K562 (cell line): ENCODE measurements around the gene ANKRD6. TPM values are rescaled to one million over a fixed set of nuclear protein-coding genes. Genes with fewer than 3 reads are reported as not detected.

Experiments used
- ATAC-seq: fragments of 200-7000 bp; cut with Tn5 transposase; 3 replicates; pipeline ENCODE4 v1.9.1; 2020; ENCODE audit warnings: moderate library complexity
- BruUV-seq: library from RNA; stranded (reverse); fragments of 400-500 nt; replicated peaks from 2 replicates; lab custom pipeline; 2021; lab: Mats Ljungman, UMichigan
- CTCF ChIA-PET: fragments of 300-600 bp; formaldehyde crosslinking; extraction: SDS; loops from one replicate; lab custom pipeline; 2021; ENCODE audit warnings: low intra/inter-chr PET ratio; lab: Yijun Ruan, JAX
- POLR2A ChIA-PET: fragments of 300-600, 350-650 bp; sonication (Branson Sonifier 250); formaldehyde crosslinking; extraction: SDS; loops from one replicate; lab custom pipeline; 2021; ENCODE audit warnings: antibody characterized with exemption, inconsistent platforms; lab: Yijun Ruan, JAX
- DNase-seq, 4 experiments: peaks; one replicate each; pipeline versions ENCODE4 v3.0.0 to v3.0.0-alpha.2; 2011 to 2018; ENCODE audit warnings: low spot score in 3 of 4, mixed read lengths in 3 of 4; ENCODE audit errors: extremely low read depth in 1 of 4
- FAIRE-seq: peaks from 2 replicates; lab custom pipeline; 2011; peaks lifted over from hg19 to GRCh38; lab: Jason Lieb, UNC
- H2AFZ ChIP-seq: 2 replicates; pipeline ENCODE4 v1.6.0; 2011; ENCODE audit warnings: low read depth, low read length, control low read depth, inconsistent platforms
- H3K27ac ChIP-seq: fragments of 200-600 bp; 3 replicates; pipeline ENCODE4 v1.8.0; 2011; ENCODE audit warnings: low read depth, mild to moderate bottlenecking, control low read depth, inconsistent platforms, low read length, moderate library complexity, mixed read lengths; ENCODE audit errors: extremely low read depth
- H3K27me3 ChIP-seq, 2 experiments: fragments of 300-600 bp in 1 of 2; 2 replicates in 1 of 2; 3 replicates in 1 of 2; pipeline versions ENCODE4 v1.6.0 to v1.8.0; 2011; ENCODE audit warnings: inconsistent platforms in 2 of 2, low read length in 2 of 2, mild to moderate bottlenecking in 1 of 2, mixed read lengths in 1 of 2, moderate library complexity in 1 of 2; ENCODE audit not compliant: control insufficient read depth in 2 of 2, insufficient read depth in 2 of 2
- H3K36me3 ChIP-seq: fragments of 300-600 bp; 3 replicates; pipeline ENCODE4 v1.8.0; 2011; ENCODE audit warnings: mild to moderate bottlenecking, low read length, inconsistent platforms; ENCODE audit not compliant: control insufficient read depth, insufficient read depth
- H3K4me1 ChIP-seq, 2 experiments: fragments of 200-600 bp in 1 of 2; replicated peaks in 1 of 2; 2 replicates in 1 of 2; 3 replicates in 1 of 2; pipeline versions ENCODE4 v1.5.1 to v1.8.0; 2011; ENCODE audit warnings: inconsistent platforms in 2 of 2, low read length in 2 of 2, mild to moderate bottlenecking in 1 of 2, mixed read lengths in 1 of 2, moderate library complexity in 1 of 2; ENCODE audit not compliant: control insufficient read depth in 2 of 2, insufficient read depth in 2 of 2
- H3K4me2 ChIP-seq: 2 replicates; pipeline ENCODE4 v1.6.1; 2011; ENCODE audit warnings: low read length, control low read depth, inconsistent platforms, mixed read lengths; ENCODE audit not compliant: insufficient read depth
- H3K4me3 ChIP-seq: fragments of 200-600 bp; sonication (generic), shearing (Covaris generic); 2 replicates; pipeline ENCODE4 v1.5.1; 2016; ENCODE audit warnings: control low read depth, inconsistent platforms
- H3K79me2 ChIP-seq: fragments of 200-600 bp; 3 replicates; pipeline ENCODE4 v1.8.0; 2011; ENCODE audit warnings: low read length, inconsistent platforms; ENCODE audit not compliant: control insufficient read depth, insufficient read depth
- H3K9ac ChIP-seq, 2 experiments: 2 replicates each; pipeline versions ENCODE4 v1.6.0 to v1.6.1; 2011; ENCODE audit warnings: low read depth in 2 of 2, low read length in 2 of 2, control low read depth in 1 of 2, inconsistent platforms in 1 of 2, mild to moderate bottlenecking in 1 of 2, mixed read lengths in 1 of 2; ENCODE audit not compliant: insufficient read depth in 1 of 2
- H3K9me1 ChIP-seq: one replicate; pipeline ENCODE4 v1.6.0; 2011; ENCODE audit warnings: inconsistent platforms, mild to moderate bottlenecking, low read length, moderate library complexity; ENCODE audit not compliant: control insufficient read depth, insufficient read depth
- H3K9me3 ChIP-seq: replicated peaks from 2 replicates; pipeline ENCODE4 v1.5.1; 2011; ENCODE audit warnings: low read depth, low read length, inconsistent platforms; ENCODE audit not compliant: control insufficient read depth, insufficient read depth
- H4K20me1 ChIP-seq: replicated peaks from 2 replicates; pipeline ENCODE4 v1.6.1; 2011; ENCODE audit warnings: low read length, inconsistent platforms, mixed read lengths; ENCODE audit not compliant: control insufficient read depth, insufficient read depth
- CREB1 ChIP-seq, 2 experiments: sonication (generic) in 1 of 2; formaldehyde crosslinking in 1 of 2; IDR thresholded peaks; 2 replicates each; pipeline versions ENCODE4 v1.6.1 to v1.8.0; 2012 to 2022; ENCODE audit warnings: inconsistent platforms in 1 of 2, mild to moderate bottlenecking in 1 of 2, missing genetic modification reagents in 1 of 2, moderate library complexity in 1 of 2
- KLF6 ChIP-seq: fragments of 250-450 bp; sonication (Bioruptor Pico); IDR thresholded peaks from 2 replicates; pipeline ENCODE4 v1.4.0; 2020; ENCODE audit warnings: mild to moderate bottlenecking, moderate library complexity, borderline replicate concordance
- MECOM ChIP-seq: fragments of 250-450 bp; sonication (Bioruptor Pico); IDR thresholded peaks from 2 replicates; pipeline ENCODE4 v1.8.0; 2022; ENCODE audit warnings: inconsistent platforms
- NR2C2 ChIP-seq, 2 experiments: fragments of 200-800 bp in 1 of 2; sonication (Bioruptor generic) in 1 of 2; sonication (generic) in 1 of 2; formaldehyde crosslinking in 1 of 2; IDR thresholded peaks; 2 replicates each; pipeline versions ENCODE4 v1.6.1 to v1.8.0; 2016 to 2022; ENCODE audit warnings: mild to moderate bottlenecking in 1 of 2, missing compliant biosample characterization in 1 of 2, missing genetic modification characterization in 1 of 2, missing genetic modification reagents in 1 of 2
- RBM22 ChIP-seq: fragments of 200-400 bp; formaldehyde crosslinking; IDR thresholded peaks from 2 replicates; pipeline ENCODE4 v1.6.1; 2018; ENCODE audit warnings: low read length, low read depth; ENCODE audit not compliant: poor library complexity, severe bottlenecking
- RHOXF2B ChIP-seq: fragments of 250-450 bp; sonication (Bioruptor Pico); conservative IDR thresholded peaks from 2 replicates; pipeline ENCODE4 v1.5.1; 2021
- SIX5 ChIP-seq, 2 experiments: IDR thresholded peaks; 2 replicates each; pipeline ENCODE4 v1.6.1; 2011; ENCODE audit warnings: low read length in 2 of 2, borderline replicate concordance in 1 of 2, low read depth in 1 of 2, mild to moderate bottlenecking in 1 of 2, moderate library complexity in 1 of 2; ENCODE audit not compliant: insufficient read depth in 1 of 2
- TAF1 ChIP-seq: IDR thresholded peaks from 2 replicates; pipeline ENCODE4 v1.6.1; 2011; ENCODE audit warnings: mild to moderate bottlenecking, low read length, moderate library complexity; ENCODE audit not compliant: insufficient read depth, control insufficient read depth, severe bottlenecking; ENCODE audit errors: extremely low read depth
- ZNF121 ChIP-seq: sonication (generic); formaldehyde crosslinking; conservative IDR thresholded peaks from 2 replicates; pipeline ENCODE4 v1.8.0; 2022; ENCODE audit warnings: missing genetic modification reagents
- ZNF224 ChIP-seq: sonication (generic); formaldehyde crosslinking; IDR thresholded peaks from 2 replicates; pipeline ENCODE4 v1.8.0; 2022; ENCODE audit warnings: mild to moderate bottlenecking, missing genetic modification reagents
- ZNF668 ChIP-seq: fragments of 250-450 bp; sonication (Bioruptor Pico); IDR thresholded peaks from 2 replicates; pipeline ENCODE4 v1.8.0; 2022; ENCODE audit warnings: mild to moderate bottlenecking, inconsistent platforms
- ZNF707 ChIP-seq: fragments of 250-450 bp; sonication (Bioruptor Pico); conservative IDR thresholded peaks from 2 replicates; pipeline ENCODE4 v1.8.0; 2022; ENCODE audit warnings: inconsistent platforms, mild to moderate bottlenecking, moderate library complexity
- WGBS: fragments of 100-300 bp; shearing (Covaris generic); methylation state at CpG from one replicate; pipeline ENCODE4 v1.1.6; 2016; ENCODE audit warnings: low coverage, mixed read lengths; ENCODE audit not compliant: insufficient coverage; ENCODE audit errors: missing lambda C conversion rate; 5-methylcytosine and 5-hydroxymethylcytosine counted together
- in situ Hi-C: fragments of 300-500 bp; cut with MboI; formaldehyde crosslinking; loops from 4 replicates; pipeline ENCODE4 v1.15.0; 2018; ENCODE audit warnings: inconsistent platforms, mixed read lengths
- intact Hi-C: fragments of 100-400 bp; cut with micrococcal nuclease; formaldehyde crosslinking; loops from 2 replicates; pipeline ENCODE4 v1.14.2; 2022
- polyA plus RNA-seq, 8 experiments: library from polyadenylated mRNA; depleted of rRNA in 4 of 8; stranded (reverse) in 5 of 8; unstranded in 3 of 8; fragments of >200 nt; fragmentation: Nextera tagmentation in 2 of 8; fragmentation: Illumina TruSeq in 1 of 8; extraction: Ambion mirVana in 2 of 8; extraction: Trizol in 1 of 8; gene quantifications; 2 replicates each; pipeline versions ENCODE4 v1.2.1 to v1.2.3, GENCODE V29; 2011 to 2014; ENCODE audit warnings: inconsistent platforms in 1 of 8, missing spikeins in 1 of 8
- total RNA-seq, 7 experiments: library from RNA; depleted of rRNA in 6 of 7; stranded (reverse); fragments of >200 nt in 6 of 7; fragmentation: Illumina TruSeq in 2 of 7; extraction: Trizol in 2 of 7; gene quantifications; 2 replicates each; pipeline versions ENCODE4 v1.2.1 to v1.2.3, GENCODE V29; 2011 to 2021; ENCODE audit warnings: low replicate concordance in 1 of 7
- TF ChIP-seq, protein P1 (sequence below): sonication (generic); formaldehyde crosslinking; IDR thresholded peaks from 2 replicates; pipeline ENCODE4 v1.9.0; 2022; ENCODE audit warnings: mild to moderate bottlenecking, missing genetic modification reagents
- TF ChIP-seq, protein P2 (sequence below): fragments of 450-650 bp; conservative IDR thresholded peaks from 2 replicates; pipeline ENCODE4 v1.6.1; 2016; ENCODE audit warnings: missing genetic modification characterization, low read depth, mild to moderate bottlenecking, control low read depth, missing compliant biosample characterization

ANKRD6 gene
- total and polyA plus RNA-seq, 9 of the 15 experiments (the other 6 are each of a cell fraction or from before 2014, with no cell fraction given) = 0.04 to 0.22 (median 0.08) TPM; not detected in 4

DNA sequence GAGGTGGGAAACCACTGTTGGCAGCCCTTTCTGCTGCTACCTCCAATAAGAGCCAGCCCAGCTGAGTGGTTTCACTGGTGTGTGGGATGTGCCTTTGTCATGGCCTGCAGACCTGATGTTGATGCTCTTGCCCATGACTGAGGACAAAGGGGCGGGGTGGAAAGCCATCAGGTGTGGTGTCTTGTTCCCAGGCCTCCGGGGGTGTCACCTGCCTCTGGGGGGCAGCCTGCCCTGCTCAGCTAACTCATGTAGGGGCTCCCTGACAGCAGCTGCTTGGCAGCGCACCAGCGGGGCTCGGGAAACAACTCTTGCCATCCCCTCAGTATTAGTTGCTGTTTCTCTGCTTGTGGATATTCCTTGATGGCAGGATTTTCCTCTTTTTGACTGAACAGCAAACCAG, 114.3 kb downstream of the ANKRD6 start:
- Histone ChIP-seq H3K9me3 (no peaks in the 10 kb centered on the region), H3K4me2 (no peak overlapping the region), H3K4me1 (no peaks in the 10 kb centered on the region), H2AFZ (no peak overlapping the region), H3K27ac (no peak overlapping the region), H4K20me1 (no peaks in the 10 kb centered on the region), H3K36me3 (no peaks in the 10 kb centered on the region), H3K9me1 (no peaks in the 10 kb centered on the region), H3K4me3 (no peak overlapping the region), H3K27me3 (peaks cover 24 to 31% of the 10 kb centered on the region in 2 experiments), H3K9ac (no peak overlapping the region), H3K79me2 (no peaks in the 10 kb centered on the region)
- DNase-seq (no peak), FAIRE-seq (no peak), ATAC-seq (no peak)
- intact Hi-C loops = no loop called here
- TF ChIP-seq TAF1 = no peak
- no peak for TF ChIP-seq ZNF707 (CRISPR knock-in tag)
- no peak for TF ChIP-seq NR2C2 (CRISPR knock-in tag; IDR thresholded peaks at IDR 0.05)
- no peak for TF ChIP-seq NR2C2 (tag; IDR thresholded peaks at IDR 0.05)
- TF ChIP-seq KLF6 (CRISPR knock-in tag) = no peak
- TF ChIP-seq, protein P1, sequence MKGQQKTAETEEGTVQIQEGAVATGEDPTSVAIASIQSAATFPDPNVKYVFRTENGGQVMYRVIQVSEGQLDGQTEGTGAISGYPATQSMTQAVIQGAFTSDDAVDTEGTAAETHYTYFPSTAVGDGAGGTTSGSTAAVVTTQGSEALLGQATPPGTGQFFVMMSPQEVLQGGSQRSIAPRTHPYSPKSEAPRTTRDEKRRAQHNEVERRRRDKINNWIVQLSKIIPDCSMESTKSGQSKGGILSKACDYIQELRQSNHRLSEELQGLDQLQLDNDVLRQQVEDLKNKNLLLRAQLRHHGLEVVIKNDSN (CRISPR knock-in tag) = no peak
- TF ChIP-seq RHOXF2B (CRISPR knock-in tag) = no peak
- TF ChIP-seq ZNF224 (CRISPR knock-in tag) = no peak
- no peak for TF ChIP-seq SIX5 (IDR thresholded peaks at IDR 0.05; ENCODE audit: borderline replicate concordance in 1 of 2, insufficient read depth in 1 of 2, low read depth in 1 of 2, low read length in 2 of 2)
- TF ChIP-seq ZNF121 (CRISPR knock-in tag) = no peak
- no peak for TF ChIP-seq MECOM
- TF ChIP-seq CREB1 (IDR thresholded peaks at IDR 0.05) = no peak
- no peak for TF ChIP-seq CREB1 (CRISPR knock-in tag; IDR thresholded peaks at IDR 0.05)
- TF ChIP-seq, protein P2, sequence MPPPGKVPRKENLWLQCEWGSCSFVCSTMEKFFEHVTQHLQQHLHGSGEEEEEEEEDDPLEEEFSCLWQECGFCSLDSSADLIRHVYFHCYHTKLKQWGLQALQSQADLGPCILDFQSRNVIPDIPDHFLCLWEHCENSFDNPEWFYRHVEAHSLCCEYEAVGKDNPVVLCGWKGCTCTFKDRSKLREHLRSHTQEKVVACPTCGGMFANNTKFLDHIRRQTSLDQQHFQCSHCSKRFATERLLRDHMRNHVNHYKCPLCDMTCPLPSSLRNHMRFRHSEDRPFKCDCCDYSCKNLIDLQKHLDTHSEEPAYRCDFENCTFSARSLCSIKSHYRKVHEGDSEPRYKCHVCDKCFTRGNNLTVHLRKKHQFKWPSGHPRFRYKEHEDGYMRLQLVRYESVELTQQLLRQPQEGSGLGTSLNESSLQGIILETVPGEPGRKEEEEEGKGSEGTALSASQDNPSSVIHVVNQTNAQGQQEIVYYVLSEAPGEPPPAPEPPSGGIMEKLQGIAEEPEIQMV = no peak
- TF ChIP-seq ZNF668 (CRISPR knock-in tag) = no peak
- TF ChIP-seq RBM22 = no peak
- ChIA-PET POLR2A (no interaction called here), CTCF (no interaction called here)
- in situ Hi-C loops = no loop called here
- 3% methylated on average over 5 of the region's 5 CpGs for WGBS
- BruUV-seq = no TSS peak
